B cell (primary cell): ENCODE results near the gene GLOD4. TPM values are rescaled to one million over a fixed set of nuclear protein-coding genes. Genes with fewer than 3 reads are reported as not detected.

Experiments
- ATAC-seq: fragments of 200-7000 bp; cut with Tn5 transposase; one replicate; pipeline ENCODE4 v1.10.0; 2021; ENCODE audit warnings: low read depth, mild to moderate bottlenecking, moderate number of reproducible peaks, moderate library complexity
- CTCF ChIA-PET: fragments of 350-600 bp; sonication (Branson Sonifier 250); formaldehyde crosslinking; loops from one replicate; lab custom pipeline; 2021; ENCODE audit warnings: antibody characterized with exemption, inconsistent platforms; lab: Charles Lee
- POLR2A ChIA-PET: fragments of 350-600 bp; sonication (Branson Sonifier 250); formaldehyde crosslinking; loops from one replicate; lab custom pipeline; 2021; ENCODE audit warnings: antibody characterized with exemption; lab: Charles Lee
- DNase-seq: peaks from one replicate; pipeline ENCODE4 v3.0.0; 2013
- H2AFZ ChIP-seq: 2 replicates; pipeline ENCODE4 v1.6.1; 2012; ENCODE audit warnings: mild to moderate bottlenecking, low read depth, low read length; ENCODE audit not compliant: insufficient read depth, poor library complexity, severe bottlenecking
- H3K27ac ChIP-seq, 2 donors: 1 replicate in 1 of 2; 2 replicates in 1 of 2; pipeline ENCODE4 v1.5.1; 2012 to 2013; ENCODE audit warnings: low read length in 2 of 2, mild to moderate bottlenecking in 2 of 2, moderate library complexity in 1 of 2
- H3K27me3 ChIP-seq, 4 experiments: fragments of 200-600 bp in 1 of 4; sonication (generic) in 1 of 4; replicated peaks in 1 of 4; 1 replicate in 2 of 4; 2 replicates in 2 of 4; pipeline versions ENCODE4 v1.6.1 to v1.7.0; 2013 to 2016; ENCODE audit warnings: low read length in 3 of 4, mild to moderate bottlenecking in 2 of 4, mixed read lengths in 1 of 4, moderate library complexity in 1 of 4; ENCODE audit not compliant: insufficient read depth in 4 of 4, control insufficient read depth in 3 of 4; ENCODE audit errors: control extremely low read depth in 1 of 4
- H3K36me3 ChIP-seq, 2 experiments: replicated peaks in 1 of 2; 1 replicate in 1 of 2; 2 replicates in 1 of 2; pipeline versions ENCODE4 v1.6.1 to v1.7.1; 2013; ENCODE audit warnings: low read length in 1 of 2; ENCODE audit not compliant: insufficient read depth in 2 of 2, control insufficient read depth in 1 of 2; ENCODE audit errors: control extremely low read depth in 1 of 2, extremely low read depth in 1 of 2
- H3K4me1 ChIP-seq, 2 donors: fragments of 200-600 bp in 1 of 2; sonication (generic) in 1 of 2; 1 replicate in 1 of 2; 2 replicates in 1 of 2; pipeline versions ENCODE4 v1.5.1 to v1.6.1; 2013 to 2017; ENCODE audit warnings: low read length in 2 of 2; ENCODE audit not compliant: control insufficient read depth in 2 of 2, insufficient read depth in 2 of 2
- H3K4me2 ChIP-seq: replicated peaks from 2 replicates; pipeline ENCODE3; 2012; ENCODE audit warnings: mild to moderate bottlenecking, low read depth, low read length; ENCODE audit not compliant: poor library complexity, severe bottlenecking
- H3K4me3 ChIP-seq, 5 experiments: fragments of 200-600 bp in 1 of 5; sonication (generic) in 1 of 5; 1 replicate in 3 of 5; 2 replicates in 2 of 5; pipeline versions ENCODE4 v1.5.1 to v1.7.0; 2011 to 2016; ENCODE audit warnings: low read length in 4 of 5, mild to moderate bottlenecking in 4 of 5, low read depth in 2 of 5, control low read depth in 1 of 5, moderate library complexity in 1 of 5; ENCODE audit not compliant: insufficient read depth in 1 of 5; ENCODE audit errors: control extremely low read depth in 1 of 5, extremely low read depth in 1 of 5
- H3K79me2 ChIP-seq: fragments of 200-600 bp; sonication (generic); one replicate; pipeline ENCODE4 v1.6.0; 2016; ENCODE audit warnings: low read length; ENCODE audit not compliant: control insufficient read depth, insufficient read depth
- H3K9ac ChIP-seq: fragments of 200-600 bp; sonication (generic); 2 replicates; pipeline ENCODE4 v1.6.1; 2017; ENCODE audit warnings: mild to moderate bottlenecking, low read length, moderate library complexity
- H3K9me3 ChIP-seq, 3 donors: one replicate each; pipeline versions ENCODE4 v1.6.1 to v1.7.1; 2013; ENCODE audit warnings: low read length in 2 of 3; ENCODE audit not compliant: control insufficient read depth in 2 of 3, insufficient read depth in 1 of 3; ENCODE audit errors: control extremely low read depth in 1 of 3
- H4K20me1 ChIP-seq: 2 replicates; pipeline ENCODE4 v1.6.0; 2012; ENCODE audit warnings: mild to moderate bottlenecking, low read length; ENCODE audit not compliant: insufficient read depth, control insufficient read depth, poor library complexity, severe bottlenecking
- H3K27ac Mint-ChIP-seq: one replicate; pipeline ENCODE4 v1.8.0; 2021; ENCODE audit warnings: mixed read lengths
- H3K27me3 Mint-ChIP-seq: one replicate; pipeline ENCODE4 v1.8.0; 2021; ENCODE audit warnings: mixed read lengths
- H3K4me1 Mint-ChIP-seq: one replicate; pipeline ENCODE4 v1.8.0; 2021; ENCODE audit warnings: mixed read lengths
- H3K4me3 Mint-ChIP-seq: one replicate; pipeline ENCODE4 v1.8.0; 2021; ENCODE audit warnings: mixed read lengths
- H3K9me3 Mint-ChIP-seq: one replicate; pipeline ENCODE4 v1.8.0; 2022; ENCODE audit warnings: mixed read lengths; ENCODE audit not compliant: insufficient read depth
- CTCF ChIP-seq: fragments of 200-600 bp; IDR thresholded peaks from one replicate; pipeline ENCODE4 v1.8.0; 2022; ENCODE audit warnings: antibody characterized with exemption, mild to moderate bottlenecking
- EZH2 ChIP-seq: IDR thresholded peaks from 2 replicates; pipeline ENCODE4 v1.6.1; 2012; ENCODE audit warnings: borderline replicate concordance, low read depth, mild to moderate bottlenecking, moderate library complexity, low read length; ENCODE audit not compliant: insufficient read depth, poor library complexity, severe bottlenecking
- WGBS: methylation state at CpG from one replicate; pipeline ENCODE4 v1.1.5; 2013; ENCODE audit warnings: missing lambda C conversion rate; ENCODE audit not compliant: insufficient coverage; 5-methylcytosine and 5-hydroxymethylcytosine counted together
- intact Hi-C: fragments of 100-400 bp; cut with micrococcal nuclease; formaldehyde crosslinking; loops from one replicate; pipeline ENCODE4 v1.10.0; 2022
- polyA plus RNA-seq: library from polyadenylated mRNA; depleted of rRNA; stranded (reverse); fragments of >200 nt; gene quantifications from 2 replicates; pipeline ENCODE4 v1.2.3, GENCODE V29; 2012
- total RNA-seq, 2 donors: library from RNA; stranded (reverse); fragments of 120-200 nt in 1 of 2; gene quantifications; 1 replicate in 1 of 2; 2 replicates in 1 of 2; pipeline versions ENCODE4 v1.2.3 to v1.2.4, GENCODE V29; 2013 to 2022

The GLOD4 gene
- total and polyA plus RNA-seq, 2 donors (not counting 1 experiment from before 2014, with no cell fraction given): 24.0 to 77.4 TPM

DNA sequence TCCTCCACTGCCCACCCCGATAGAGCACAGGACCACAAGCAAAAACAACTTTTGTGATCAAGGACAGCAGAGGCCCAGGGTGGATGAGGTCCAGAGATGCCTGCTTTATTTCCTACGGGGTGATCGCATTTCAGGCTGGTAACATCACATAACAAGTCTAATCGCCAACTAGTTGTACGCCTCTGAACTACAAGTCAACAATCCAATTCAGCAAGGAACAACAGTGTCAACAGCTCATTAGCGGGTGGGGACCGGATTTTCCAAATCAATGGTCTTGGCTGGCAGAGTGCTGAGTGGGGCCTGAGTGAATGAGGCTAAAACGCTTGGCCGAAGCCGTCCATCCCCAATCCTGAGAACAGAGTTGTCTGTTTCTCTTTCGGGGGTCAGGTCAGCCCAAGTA, 17.2 kb upstream of the GLOD4 start:
- H3K4me2 ChIP-seq: no peak overlapping the region
- intact Hi-C loops: no loop called here
- ChIA-PET POLR2A (no interaction called here), CTCF (no interaction called here)
- Mint-ChIP-seq H3K9me3 (no peaks in the 10 kb centered on the region), H3K4me3 (no peak overlapping the region), H3K27ac (no peak overlapping the region), H3K27me3 (no peaks in the 10 kb centered on the region), H3K4me1 (peaks cover 5% of the 10 kb centered on the region)
- peaks cover 0 to 8% of the 10 kb centered on the region in 2 donors for H3K4me1 ChIP-seq
- TF ChIP-seq CTCF: no peak
- TF ChIP-seq EZH2: no peak
- H3K36me3 ChIP-seq: no peaks in the 10 kb centered on the region
- no peak overlapping the region for H2AFZ ChIP-seq
- no peak overlapping the region for H3K27ac ChIP-seq
- H3K79me2 ChIP-seq: no peaks in the 10 kb centered on the region
- H3K4me3 ChIP-seq: no peak overlapping the region
- no peaks in the 10 kb centered on the region for H4K20me1 ChIP-seq
- no peaks in the 10 kb centered on the region for H3K9me3 ChIP-seq
- 96% methylated on average over 11 of the region's 11 CpGs for WGBS
- H3K9ac ChIP-seq: no peak overlapping the region
- H3K27me3 ChIP-seq: no peaks in the 10 kb centered on the region
- ATAC-seq (no peak), DNase-seq (no peak)

GRCh38 chr17:798246-798645, 16.2 kb upstream of the GLOD4 start:
- H3K9me3 ChIP-seq: no peaks in the 10 kb centered on the region
- no peaks in the 10 kb centered on the region for H4K20me1 ChIP-seq
- ChIA-PET POLR2A (no interaction called here), CTCF (no interaction called here)
- H2AFZ ChIP-seq: no peak overlapping the region
- H3K4me1 ChIP-seq: peaks cover 0 to 8% of the 10 kb centered on the region in 2 donors
- no peak for ATAC-seq
- no peak overlapping the region for H3K4me2 ChIP-seq
- intact Hi-C loops: no loop called here
- H3K4me3 ChIP-seq: no peak overlapping the region
- H3K27ac ChIP-seq: no peak overlapping the region
- no peak overlapping the region for H3K4me3 Mint-ChIP-seq
- no peak overlapping the region for H3K9ac ChIP-seq
- no peaks in the 10 kb centered on the region for H3K27me3 ChIP-seq
- no peak overlapping the region for H3K27ac Mint-ChIP-seq
- 72% methylated on average over 9 of the region's 11 CpGs for WGBS
- H3K36me3 ChIP-seq: no peaks in the 10 kb centered on the region
- no peak for DNase-seq
- H3K79me2 ChIP-seq: no peaks in the 10 kb centered on the region
- no peak for TF ChIP-seq CTCF
- no peak for TF ChIP-seq EZH2
- no peaks in the 10 kb centered on the region for H3K27me3 Mint-ChIP-seq
- H3K4me1 Mint-ChIP-seq: peaks cover 5% of the 10 kb centered on the region
- H3K9me3 Mint-ChIP-seq: no peaks in the 10 kb centered on the region
